Lower leg skin (tissue), 4 donors: ENCODE results near the gene CRAMP1. TPM values are rescaled to one million over a fixed set of nuclear protein-coding genes. Genes with fewer than 3 reads are reported as not detected.

ENCODE experiments used
- DNase-seq, 2 donors: peaks; one replicate each; pipeline ENCODE4 v3.0.0-alpha.2; 2019; ENCODE audit warnings: low spot score in 2 of 2
- H3K4me3 ChIP-seq: fragments of 200-600 bp; sonication (generic); 2 replicates; pipeline ENCODE4 v1.5.1; 2017; ENCODE audit warnings: mild to moderate bottlenecking, low read depth; ENCODE audit not compliant: poor library complexity, severe bottlenecking
- POLR2A ChIP-seq, 2 donors: fragments of 450-650 bp; IDR thresholded peaks; one replicate each; pipeline ENCODE4 v1.6.1; 2016 to 2017; ENCODE audit warnings: antibody characterized with exemption in 2 of 2, mild to moderate bottlenecking in 1 of 2, moderate library complexity in 1 of 2
- WGBS, 2 donors: methylation state at CpG; one replicate each; pipeline ENCODE4 v1.1.5; 2018; 5-methylcytosine and 5-hydroxymethylcytosine counted together
- intact Hi-C: fragments of 100-400 bp; cut with DNase I; formaldehyde crosslinking; loops from one replicate; pipeline ENCODE4 v1.15.0; 2023; ENCODE audit warnings: low total_unique reads
- total RNA-seq, 4 donors: library from RNA; depleted of rRNA; stranded (reverse); fragments of >200 nt; gene quantifications; one replicate each; pipeline ENCODE4 v1.1.0, GENCODE V29; 2016
- TF ChIP-seq, protein P1 (sequence below), 3 donors: fragments of 450-650 bp; IDR thresholded peaks; one replicate each; pipeline ENCODE4 v1.5.1; 2016; ENCODE audit warnings: antibody characterized with exemption in 3 of 3, mild to moderate bottlenecking in 3 of 3, moderate library complexity in 2 of 3

The CRAMP1 gene
- total RNA-seq, 4 donors from 2014 or later, result 14.2 to 29.6 (median 19.3) TPM

DNA sequence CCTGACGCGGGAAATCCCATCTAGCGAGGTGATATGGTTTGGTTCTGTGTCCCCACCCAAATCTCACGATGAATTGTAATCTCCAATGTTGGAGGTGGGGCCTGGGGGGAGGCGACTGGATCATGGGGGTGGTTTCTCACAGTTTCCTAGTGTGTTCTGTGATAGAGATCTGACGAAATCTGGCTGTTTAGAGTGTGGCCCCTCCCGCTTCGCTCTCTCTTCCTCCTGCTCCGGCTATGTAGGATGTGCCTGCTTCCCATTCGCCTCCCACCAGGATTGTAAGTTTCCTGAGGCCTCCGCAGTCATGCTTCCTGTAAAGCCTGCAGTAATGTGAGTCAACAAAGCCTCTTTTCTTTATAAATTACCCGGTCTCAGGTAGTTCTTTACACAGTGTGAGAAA, 31.9 kb upstream of the CRAMP1 start:
- WGBS, 2 donors, result 88 to 89% methylated on average over 12 of the region's 12 CpGs
- DNase-seq, result no peak
- intact Hi-C loops, result no loop called here
- no peak for TF ChIP-seq POLR2A (IDR thresholded peaks at IDR 0.05)
- TF ChIP-seq, protein P1, sequence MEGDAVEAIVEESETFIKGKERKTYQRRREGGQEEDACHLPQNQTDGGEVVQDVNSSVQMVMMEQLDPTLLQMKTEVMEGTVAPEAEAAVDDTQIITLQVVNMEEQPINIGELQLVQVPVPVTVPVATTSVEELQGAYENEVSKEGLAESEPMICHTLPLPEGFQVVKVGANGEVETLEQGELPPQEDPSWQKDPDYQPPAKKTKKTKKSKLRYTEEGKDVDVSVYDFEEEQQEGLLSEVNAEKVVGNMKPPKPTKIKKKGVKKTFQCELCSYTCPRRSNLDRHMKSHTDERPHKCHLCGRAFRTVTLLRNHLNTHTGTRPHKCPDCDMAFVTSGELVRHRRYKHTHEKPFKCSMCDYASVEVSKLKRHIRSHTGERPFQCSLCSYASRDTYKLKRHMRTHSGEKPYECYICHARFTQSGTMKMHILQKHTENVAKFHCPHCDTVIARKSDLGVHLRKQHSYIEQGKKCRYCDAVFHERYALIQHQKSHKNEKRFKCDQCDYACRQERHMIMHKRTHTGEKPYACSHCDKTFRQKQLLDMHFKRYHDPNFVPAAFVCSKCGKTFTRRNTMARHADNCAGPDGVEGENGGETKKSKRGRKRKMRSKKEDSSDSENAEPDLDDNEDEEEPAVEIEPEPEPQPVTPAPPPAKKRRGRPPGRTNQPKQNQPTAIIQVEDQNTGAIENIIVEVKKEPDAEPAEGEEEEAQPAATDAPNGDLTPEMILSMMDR (IDR thresholded peaks at IDR 0.05), result no peak
- no peak overlapping the region for H3K4me3 ChIP-seq

- no peak for TF ChIP-seq POLR2A (IDR thresholded peaks at IDR 0.05)
- TF ChIP-seq, protein P1 (IDR thresholded peaks at IDR 0.05), result no peak
- H3K4me3 ChIP-seq, result no peak overlapping the region
- DNase-seq, result no peak
- 97 to 98% methylated on average over 6 of the region's 6 CpGs for WGBS, 2 donors
- intact Hi-C loops, result no loop called here
Measured at GRCh38 chr16:1580956-1581355, 31.2 kb upstream of the CRAMP1 start.

DNA sequence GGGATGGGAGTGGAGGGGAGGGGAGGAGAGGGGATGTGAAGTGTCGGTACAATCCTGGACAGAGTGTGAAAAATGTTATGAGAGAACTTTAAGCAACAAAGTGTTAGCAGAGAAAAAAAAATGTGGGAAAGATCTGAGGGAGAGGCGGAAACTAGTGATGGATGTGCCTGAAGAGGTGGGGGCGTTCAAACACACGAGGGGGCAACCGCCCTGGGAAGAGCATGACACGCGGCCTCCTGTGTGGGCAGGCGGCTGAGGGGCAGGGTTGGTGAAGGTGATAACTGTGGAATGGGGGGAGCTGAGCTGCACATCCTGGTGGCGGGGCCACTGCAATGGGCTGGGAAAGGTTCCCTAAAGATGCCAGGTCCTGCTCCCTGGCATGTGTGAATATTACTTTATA, 30.4 kb upstream of the CRAMP1 start:
- 87 to 92% methylated on average over 9 of the region's 9 CpGs for WGBS, 2 donors

GRCh38 chr16:1583180-1583579, 29.0 kb upstream of the CRAMP1 start:
- 82 to 83% methylated on average over 15 of the region's 15 CpGs for WGBS, 2 donors
- DNase-seq, result no peak
- intact Hi-C loops, result no loop called here
- H3K4me3 ChIP-seq, result no peak overlapping the region
- TF ChIP-seq POLR2A (IDR thresholded peaks at IDR 0.05), result no peak
- TF ChIP-seq, protein P1 (IDR thresholded peaks at IDR 0.05), result no peak

More for the DNA sequence above, 30.4 kb upstream of the CRAMP1 start:
- no peak for DNase-seq
- intact Hi-C loops, result no loop called here
- H3K4me3 ChIP-seq, result no peak overlapping the region
- TF ChIP-seq POLR2A (IDR thresholded peaks at IDR 0.05), result no peak
- TF ChIP-seq, protein P1 (IDR thresholded peaks at IDR 0.05), result no peak

- WGBS, 2 donors, result 83 to 84% methylated on average over 8 of the region's 8 CpGs
- DNase-seq, result no peak
- intact Hi-C loops, result no loop called here
- TF ChIP-seq, protein P1 (IDR thresholded peaks at IDR 0.05), result no peak
- no peak for TF ChIP-seq POLR2A (IDR thresholded peaks at IDR 0.05)
- no peak overlapping the region for H3K4me3 ChIP-seq
Measured at GRCh38 chr16:1584926-1585484, 27.2 kb upstream of the CRAMP1 start.

DNA sequence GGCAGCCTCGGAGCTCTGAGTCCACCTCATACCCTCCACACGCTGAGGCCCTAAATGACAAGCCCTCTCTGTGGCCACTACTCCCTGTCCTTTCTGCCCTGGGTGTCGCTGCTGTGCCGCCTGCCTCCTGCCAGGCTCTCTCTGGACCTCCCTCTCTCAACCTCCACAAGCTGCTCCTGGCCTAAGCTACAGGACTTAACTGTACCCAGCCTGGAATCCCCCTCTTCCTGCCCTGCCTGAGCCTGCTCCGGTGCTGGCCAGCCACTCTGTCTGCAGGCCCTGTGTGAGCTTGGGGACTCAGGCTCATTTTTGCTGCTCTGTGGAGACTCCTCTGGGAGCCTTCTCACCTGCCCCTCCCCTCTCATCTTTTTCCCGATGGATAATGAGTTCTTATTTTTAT, 21.8 kb upstream of the CRAMP1 start:
- intact Hi-C loops, result no loop called here
- WGBS, 2 donors, result 87 to 94% methylated on average over 6 of the region's 6 CpGs
- DNase-seq, result no peak
- H3K4me3 ChIP-seq, result no peak overlapping the region
- no peak for TF ChIP-seq POLR2A (IDR thresholded peaks at IDR 0.05)
- TF ChIP-seq, protein P1 (IDR thresholded peaks at IDR 0.05), result no peak
